MM.1S (cell line): ENCODE data around the gene BAG5.

ENCODE experiments used
- EZH2 ChIP-seq: fragments of 300-600 bp; sonication (generic); optimal IDR thresholded peaks from 2 replicates; pipeline ENCODE3; 2017; ENCODE audit warnings: low read depth, mild to moderate bottlenecking, antibody characterized with exemption, low read length, mixed read lengths
- EZH2phosphoT487 ChIP-seq: fragments of 300-600 bp; sonication (generic); IDR thresholded peaks from 2 replicates; pipeline ENCODE4 v1.6.1; 2018; ENCODE audit warnings: antibody characterized with exemption, low read length
- TF ChIP-seq, protein P1 (sequence below): fragments of 300-600 bp; sonication (generic); IDR thresholded peaks from 2 replicates; pipeline ENCODE4 v1.5.1; 2016; ENCODE audit warnings: antibody characterized with exemption, low read length, mixed read lengths

DNA sequence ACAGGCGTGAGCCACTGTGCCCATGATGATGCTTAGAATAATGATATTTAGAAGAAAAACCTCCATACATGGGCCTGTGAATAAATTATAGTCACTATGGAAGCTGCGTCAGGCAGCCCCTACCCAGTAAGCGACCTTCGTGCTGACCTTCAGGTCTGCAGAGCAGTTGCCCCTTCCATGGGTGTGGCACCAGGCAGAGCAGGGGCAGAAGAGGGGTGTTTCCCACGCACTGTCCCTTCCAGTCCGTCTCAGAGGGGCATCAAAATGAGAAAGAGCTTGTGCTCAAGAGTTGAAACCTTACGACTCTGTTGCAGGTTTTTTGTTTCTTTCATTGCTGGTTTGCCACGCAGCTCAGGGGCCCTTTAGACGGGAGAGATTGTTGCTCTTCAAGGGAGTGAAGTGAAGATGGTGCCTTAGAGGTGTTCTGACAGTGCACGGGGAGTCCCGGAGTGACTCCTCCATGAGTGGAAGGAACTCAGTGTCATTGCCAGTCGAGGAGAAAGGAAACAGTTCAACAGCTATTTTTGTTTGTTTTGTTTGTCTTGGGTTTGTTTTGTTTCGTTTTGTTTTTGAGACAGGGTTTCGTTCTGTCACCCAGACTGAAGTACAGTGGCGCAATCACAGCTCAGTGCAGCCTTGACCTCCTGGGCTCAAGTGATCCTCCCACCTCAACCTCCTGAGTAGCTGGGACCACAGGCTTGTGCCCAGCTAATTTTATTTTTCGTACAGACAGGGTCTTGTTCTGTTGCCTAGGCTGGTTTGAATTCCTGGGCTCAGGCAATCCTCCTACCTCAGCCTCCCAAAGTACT is 53.7 kb downstream of the BAG5 start:
- TF ChIP-seq, protein P1, sequence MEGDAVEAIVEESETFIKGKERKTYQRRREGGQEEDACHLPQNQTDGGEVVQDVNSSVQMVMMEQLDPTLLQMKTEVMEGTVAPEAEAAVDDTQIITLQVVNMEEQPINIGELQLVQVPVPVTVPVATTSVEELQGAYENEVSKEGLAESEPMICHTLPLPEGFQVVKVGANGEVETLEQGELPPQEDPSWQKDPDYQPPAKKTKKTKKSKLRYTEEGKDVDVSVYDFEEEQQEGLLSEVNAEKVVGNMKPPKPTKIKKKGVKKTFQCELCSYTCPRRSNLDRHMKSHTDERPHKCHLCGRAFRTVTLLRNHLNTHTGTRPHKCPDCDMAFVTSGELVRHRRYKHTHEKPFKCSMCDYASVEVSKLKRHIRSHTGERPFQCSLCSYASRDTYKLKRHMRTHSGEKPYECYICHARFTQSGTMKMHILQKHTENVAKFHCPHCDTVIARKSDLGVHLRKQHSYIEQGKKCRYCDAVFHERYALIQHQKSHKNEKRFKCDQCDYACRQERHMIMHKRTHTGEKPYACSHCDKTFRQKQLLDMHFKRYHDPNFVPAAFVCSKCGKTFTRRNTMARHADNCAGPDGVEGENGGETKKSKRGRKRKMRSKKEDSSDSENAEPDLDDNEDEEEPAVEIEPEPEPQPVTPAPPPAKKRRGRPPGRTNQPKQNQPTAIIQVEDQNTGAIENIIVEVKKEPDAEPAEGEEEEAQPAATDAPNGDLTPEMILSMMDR = no peak
- TF ChIP-seq EZH2phosphoT487 = no peak
- no peak for TF ChIP-seq EZH2
